WERI-Rb-1 (cell line): ENCODE measurements around the gene CYB561D1.

Source experiments
- DNase-seq: peaks from one replicate; pipeline ENCODE4 v3.0.0-alpha.2; 2020
- H3K27ac ChIP-seq: fragments of 250-450 bp; sonication (Bioruptor Pico); 2 replicates; pipeline ENCODE4 v1.5.1; 2020; ENCODE audit warnings: mild to moderate bottlenecking, moderate library complexity
- H3K27me3 ChIP-seq: fragments of 250-450 bp; sonication (Bioruptor Pico); 2 replicates; pipeline ENCODE4 v1.5.1; 2021; ENCODE audit warnings: mild to moderate bottlenecking, low read depth, moderate library complexity; ENCODE audit not compliant: insufficient read depth, severe bottlenecking
- H3K36me3 ChIP-seq: fragments of 250-450 bp; sonication (Bioruptor Pico); 2 replicates; pipeline ENCODE4 v1.5.1; 2020; ENCODE audit warnings: mild to moderate bottlenecking, moderate library complexity
- H3K4me3 ChIP-seq: 2 replicates; pipeline ENCODE4 v1.5.1; 2011; ENCODE audit warnings: low read depth, mild to moderate bottlenecking, control low read depth, low read length
- H3K9me3 ChIP-seq: fragments of 250-450 bp; sonication (Bioruptor Pico); 2 replicates; pipeline ENCODE4 v1.5.1; 2021; ENCODE audit warnings: mild to moderate bottlenecking, moderate library complexity; ENCODE audit not compliant: severe bottlenecking
- TF ChIP-seq, protein P1 (sequence below): IDR thresholded peaks from 2 replicates; pipeline ENCODE4 v1.5.1; 2011; ENCODE audit warnings: low read depth, mild to moderate bottlenecking, control low read depth, inconsistent platforms, low read length

Gene CYB561D1

DNA sequence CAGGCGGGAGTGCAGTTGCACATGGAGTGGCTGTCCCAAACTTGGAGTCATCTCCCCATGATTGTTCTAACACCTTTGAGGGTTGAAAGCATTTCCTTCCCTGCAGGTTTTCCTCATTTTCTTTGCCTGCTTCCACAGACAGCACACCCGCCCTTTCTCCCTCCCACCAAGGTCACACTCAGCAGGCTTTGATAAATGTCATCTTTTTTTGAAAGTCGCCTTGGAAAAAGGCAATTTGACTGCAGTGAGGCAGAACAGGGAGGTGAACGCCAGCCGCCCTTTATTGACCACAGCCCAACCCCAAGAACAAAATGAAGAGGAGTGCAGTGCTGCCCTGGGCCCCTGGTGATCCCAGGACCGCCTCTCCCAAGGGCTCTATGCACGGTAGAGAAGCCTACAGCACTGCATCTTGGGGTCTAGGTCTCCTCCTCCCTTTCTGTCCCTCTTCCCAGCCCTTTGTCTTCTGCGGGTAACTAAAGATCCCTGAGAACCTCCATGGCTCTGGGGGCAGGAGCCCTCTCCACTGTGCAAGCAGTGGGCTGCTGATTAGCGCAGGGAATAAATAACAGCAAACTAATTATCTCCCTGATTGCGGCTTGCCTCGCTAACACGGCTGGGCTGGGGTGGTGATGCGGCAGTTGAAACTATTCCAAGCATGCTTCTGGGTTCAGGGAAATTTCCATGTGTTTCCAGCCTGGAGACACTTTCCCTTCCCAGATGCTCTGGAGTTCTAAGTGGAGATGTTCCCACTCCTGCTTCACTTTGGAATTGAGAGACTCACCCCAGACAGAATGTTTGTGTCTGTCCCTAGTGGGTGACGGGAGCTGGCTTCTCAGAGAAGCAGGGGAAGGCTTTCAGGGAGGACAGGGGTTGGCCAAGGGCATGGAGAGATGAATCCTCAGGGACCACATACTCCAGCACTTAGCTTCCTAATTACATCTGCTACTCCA, 27.4 kb downstream of the CYB561D1 start:
- no peak overlapping the region for H3K4me3 ChIP-seq
- DNase-seq, result no peak
- H3K27ac ChIP-seq, result no peak overlapping the region
- H3K36me3 ChIP-seq, result no peaks in the 10 kb centered on the region
- H3K27me3 ChIP-seq, result no peaks in the 10 kb centered on the region
- TF ChIP-seq, protein P1, sequence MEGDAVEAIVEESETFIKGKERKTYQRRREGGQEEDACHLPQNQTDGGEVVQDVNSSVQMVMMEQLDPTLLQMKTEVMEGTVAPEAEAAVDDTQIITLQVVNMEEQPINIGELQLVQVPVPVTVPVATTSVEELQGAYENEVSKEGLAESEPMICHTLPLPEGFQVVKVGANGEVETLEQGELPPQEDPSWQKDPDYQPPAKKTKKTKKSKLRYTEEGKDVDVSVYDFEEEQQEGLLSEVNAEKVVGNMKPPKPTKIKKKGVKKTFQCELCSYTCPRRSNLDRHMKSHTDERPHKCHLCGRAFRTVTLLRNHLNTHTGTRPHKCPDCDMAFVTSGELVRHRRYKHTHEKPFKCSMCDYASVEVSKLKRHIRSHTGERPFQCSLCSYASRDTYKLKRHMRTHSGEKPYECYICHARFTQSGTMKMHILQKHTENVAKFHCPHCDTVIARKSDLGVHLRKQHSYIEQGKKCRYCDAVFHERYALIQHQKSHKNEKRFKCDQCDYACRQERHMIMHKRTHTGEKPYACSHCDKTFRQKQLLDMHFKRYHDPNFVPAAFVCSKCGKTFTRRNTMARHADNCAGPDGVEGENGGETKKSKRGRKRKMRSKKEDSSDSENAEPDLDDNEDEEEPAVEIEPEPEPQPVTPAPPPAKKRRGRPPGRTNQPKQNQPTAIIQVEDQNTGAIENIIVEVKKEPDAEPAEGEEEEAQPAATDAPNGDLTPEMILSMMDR, result no peak
- peaks cover 6% of the 10 kb centered on the region for H3K9me3 ChIP-seq

DNA sequence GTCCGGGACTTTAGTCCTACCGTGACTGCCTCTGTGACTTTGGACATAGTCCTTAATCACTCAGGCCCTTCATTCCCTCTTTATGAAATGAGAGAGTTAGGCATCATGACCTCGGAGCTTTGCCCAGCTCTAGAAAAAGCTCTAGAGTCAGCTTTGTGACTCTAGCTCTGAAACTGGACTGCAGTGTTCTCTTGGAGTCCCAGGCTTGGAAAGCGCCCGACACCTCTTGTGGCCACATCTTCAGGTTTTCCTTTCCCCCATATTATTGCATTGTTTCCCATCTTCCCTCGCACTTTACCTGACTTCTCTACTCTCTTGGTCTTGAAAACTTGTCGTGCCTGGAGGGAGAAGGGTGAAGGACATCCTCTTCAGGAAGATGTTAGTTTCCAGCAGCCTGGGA, 28.1 kb downstream of the CYB561D1 start:
- no peak for DNase-seq
- no peaks in the 10 kb centered on the region for H3K27me3 ChIP-seq
- H3K36me3 ChIP-seq, result no peaks in the 10 kb centered on the region
- H3K4me3 ChIP-seq, result no peak overlapping the region
- H3K27ac ChIP-seq, result no peak overlapping the region
- TF ChIP-seq, protein P1, result no peak
- H3K9me3 ChIP-seq, result peaks cover 6% of the 10 kb centered on the region

DNA sequence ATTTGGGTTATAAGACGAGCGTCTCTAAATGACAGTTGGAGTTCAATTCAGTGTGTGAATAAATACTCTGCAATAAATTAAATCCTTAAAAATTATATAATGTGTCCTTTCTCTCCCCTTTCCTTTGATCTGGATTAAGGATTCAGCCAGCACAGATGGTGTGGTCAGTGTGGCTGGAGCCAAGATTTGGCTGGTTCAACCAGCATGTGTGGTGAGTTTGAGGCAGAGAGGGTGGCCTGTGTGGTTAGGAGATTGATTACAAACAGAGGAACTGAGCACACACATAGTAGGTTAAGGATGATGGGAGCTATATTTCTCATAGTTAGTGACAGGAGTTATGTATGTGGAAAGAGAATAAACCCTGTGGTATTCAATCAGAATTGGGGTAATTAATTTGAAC, 29.8 kb downstream of the CYB561D1 start:
- Histone ChIP-seq H3K9me3 (peaks cover 6% of the 10 kb centered on the region), H3K36me3 (no peaks in the 10 kb centered on the region), H3K27me3 (no peaks in the 10 kb centered on the region), H3K4me3 (no peak overlapping the region), H3K27ac (no peak overlapping the region)
- no peak for DNase-seq
- TF ChIP-seq, protein P1, result no peak

DNA sequence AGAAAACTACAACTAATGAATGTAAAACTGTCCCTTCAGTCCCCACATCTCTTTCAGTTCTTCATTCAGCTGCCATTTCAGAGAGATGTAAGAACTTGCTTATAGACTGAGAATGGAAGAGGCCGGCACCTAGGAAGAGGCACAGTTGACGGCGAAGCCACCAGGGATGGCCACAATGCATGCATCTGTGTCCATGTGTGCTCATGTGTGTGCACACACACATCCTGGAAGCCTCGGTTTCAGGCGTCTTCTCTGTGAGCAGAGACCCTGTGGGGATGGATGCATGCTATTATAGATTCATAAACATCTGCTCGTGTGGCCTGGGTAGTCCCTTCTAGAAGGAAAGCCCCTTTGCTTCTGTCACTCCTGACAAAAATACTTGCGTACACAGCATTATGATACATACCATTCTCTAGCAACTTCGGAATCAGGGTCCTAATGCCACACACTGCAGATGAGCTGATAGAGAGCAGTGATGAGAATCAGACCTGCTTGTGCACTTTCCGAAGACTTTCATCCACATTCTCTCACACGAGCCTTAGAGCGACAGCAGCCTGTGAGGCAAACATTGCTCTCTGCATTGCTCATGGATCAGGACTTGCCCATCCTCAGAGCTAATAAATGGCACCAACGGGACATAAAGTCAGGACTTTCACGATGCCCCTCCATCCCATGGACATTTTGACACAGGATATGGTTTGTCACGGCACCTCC, 33.4 kb downstream of the CYB561D1 start:
- DNase-seq, result no peak
- Histone ChIP-seq H3K9me3 (peaks cover 6% of the 10 kb centered on the region), H3K27me3 (no peaks in the 10 kb centered on the region), H3K36me3 (no peaks in the 10 kb centered on the region), H3K4me3 (no peak overlapping the region), H3K27ac (no peak overlapping the region)
- TF ChIP-seq, protein P1, result no peak

DNA sequence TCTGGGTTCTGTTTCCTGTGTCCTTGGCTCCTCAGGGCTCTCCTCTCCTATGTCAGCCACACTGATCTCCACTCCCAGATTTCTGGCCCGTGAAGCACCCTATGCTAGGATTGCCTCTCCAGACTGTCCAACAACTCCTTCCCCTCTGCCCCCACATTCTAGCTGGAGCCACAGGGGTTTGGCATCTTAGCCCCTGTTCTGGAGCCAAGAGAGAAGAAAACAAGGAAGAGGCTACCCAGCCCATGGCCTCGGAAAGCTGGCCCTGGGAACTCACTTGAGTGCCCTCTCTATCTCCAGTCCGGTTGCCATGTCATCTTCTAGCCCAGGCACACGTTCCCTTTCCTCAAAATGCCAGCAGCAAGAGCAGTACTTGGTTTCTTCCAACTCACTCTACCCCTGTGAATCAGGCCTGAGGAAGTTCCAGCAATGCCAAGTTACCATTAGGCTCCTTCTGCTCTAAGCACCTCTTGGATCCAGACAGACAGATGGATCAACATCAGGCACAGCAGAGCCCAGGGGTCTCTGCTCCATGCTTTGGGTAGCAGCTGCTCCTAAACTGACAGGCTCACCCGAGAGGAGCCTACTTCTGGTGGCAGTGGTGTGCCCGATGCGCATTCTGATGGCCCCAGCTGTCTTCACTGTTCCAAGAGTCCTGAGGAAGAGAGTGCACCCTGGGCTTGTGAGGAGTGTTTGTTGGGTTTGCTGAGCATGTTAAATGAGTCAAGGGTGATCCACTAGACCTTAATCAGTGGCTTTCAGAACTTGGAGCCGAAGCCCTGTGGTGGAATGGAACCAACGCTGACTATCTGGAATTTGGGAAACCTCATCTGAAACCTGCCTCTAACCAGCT, 34.2 kb downstream of the CYB561D1 start:
- no peak overlapping the region for H3K4me3 ChIP-seq
- DNase-seq, result no peak
- no peaks in the 10 kb centered on the region for H3K36me3 ChIP-seq
- TF ChIP-seq, protein P1, result no peak
- H3K9me3 ChIP-seq, result peaks cover 6% of the 10 kb centered on the region
- no peaks in the 10 kb centered on the region for H3K27me3 ChIP-seq
- H3K27ac ChIP-seq, result no peak overlapping the region
